SK-N-SH treated with all-trans-retinoic acid at 6 μM for 48 hours (cell line): ENCODE results near the gene DYRK3.
A peak's percentile ranks its signal among the peaks of the same experiment; 100 is the strongest.

Experiments used
- ATAC-seq: fragments of 200-7000 bp; cut with Tn5 transposase; 3 replicates; pipeline ENCODE4 v1.9.1; 2020; ENCODE audit warnings: mild to moderate bottlenecking, moderate library complexity
- ARNTL ChIP-seq: fragments of 450-650 bp; formaldehyde crosslinking; IDR thresholded peaks from 2 replicates; pipeline ENCODE4 v1.5.0; 2020; ENCODE audit warnings: low read depth, mild to moderate bottlenecking, moderate library complexity, borderline replicate concordance
- BACH2 ChIP-seq: fragments of 250-450 bp; sonication (Bioruptor Pico); IDR thresholded peaks from 2 replicates; pipeline ENCODE4 v1.9.0; 2021; ENCODE audit warnings: mild to moderate bottlenecking, borderline replicate concordance
- ESRRG ChIP-seq: fragments of 250-450 bp; sonication (Bioruptor Pico); IDR thresholded peaks from 2 replicates; pipeline ENCODE4 v1.6.1; 2021; ENCODE audit warnings: mild to moderate bottlenecking
- GLIS3 ChIP-seq: fragments of 250-450 bp; sonication (Bioruptor Pico); IDR thresholded peaks from 2 replicates; pipeline ENCODE4 v1.5.0; 2020; ENCODE audit warnings: mild to moderate bottlenecking, moderate library complexity
- ISL1 ChIP-seq: fragments of 250-450 bp; sonication (Bioruptor Pico); IDR thresholded peaks from 2 replicates; pipeline ENCODE4 v2.1.2; 2022; ENCODE audit warnings: mild to moderate bottlenecking, moderate library complexity
- OSR1 ChIP-seq: fragments of 250-450 bp; sonication (Bioruptor Pico); IDR thresholded peaks from 2 replicates; pipeline ENCODE4 v1.8.0; 2022; ENCODE audit warnings: moderate library complexity, mild to moderate bottlenecking, inconsistent platforms
- PPARA ChIP-seq: fragments of 250-450 bp; sonication (Bioruptor Pico); IDR thresholded peaks from 2 replicates; pipeline ENCODE4 v1.5.0; 2020; ENCODE audit warnings: mild to moderate bottlenecking, borderline replicate concordance
- RARB ChIP-seq: fragments of 250-450 bp; sonication (Bioruptor Pico); IDR thresholded peaks from 2 replicates; pipeline ENCODE4 v1.8.0; 2021; ENCODE audit warnings: mild to moderate bottlenecking, moderate library complexity
- SNAI2 ChIP-seq: fragments of 250-450 bp; sonication (Bioruptor Pico); IDR thresholded peaks from 2 replicates; pipeline ENCODE4 v1.5.0; 2020; ENCODE audit warnings: mild to moderate bottlenecking, moderate library complexity
- TCF4 ChIP-seq: fragments of 250-450 bp; sonication (Bioruptor Pico); IDR thresholded peaks from 2 replicates; pipeline ENCODE4 v1.8.0; 2021; ENCODE audit warnings: mild to moderate bottlenecking, moderate library complexity, borderline replicate concordance
- TOX ChIP-seq: fragments of 250-450 bp; sonication (Bioruptor Pico); IDR thresholded peaks from 2 replicates; pipeline ENCODE4 v1.8.0; 2021; ENCODE audit warnings: mild to moderate bottlenecking, moderate library complexity, borderline replicate concordance
- ZC3H10 ChIP-seq: fragments of 250-450 bp; sonication (Bioruptor Pico); IDR thresholded peaks from 2 replicates; pipeline ENCODE4 v1.5.1; 2021; ENCODE audit warnings: mild to moderate bottlenecking, moderate library complexity
- ZFP3 ChIP-seq: fragments of 250-450 bp; sonication (Bioruptor Pico); IDR thresholded peaks from 2 replicates; pipeline ENCODE4 v1.5.0; 2020; ENCODE audit warnings: mild to moderate bottlenecking, moderate library complexity
- ZFP30 ChIP-seq: fragments of 450-650 bp; formaldehyde crosslinking; IDR thresholded peaks from 2 replicates; pipeline ENCODE4 v1.5.0; 2022; ENCODE audit warnings: mild to moderate bottlenecking, moderate library complexity
- ZNF565 ChIP-seq: fragments of 450-650 bp; formaldehyde crosslinking; conservative IDR thresholded peaks from 2 replicates; pipeline ENCODE4 v1.5.0; 2020; ENCODE audit warnings: low read depth, mild to moderate bottlenecking, moderate library complexity
- ZNF70 ChIP-seq: fragments of 450-650 bp; formaldehyde crosslinking; IDR thresholded peaks from 2 replicates; pipeline ENCODE4 v1.5.0; 2020; ENCODE audit warnings: mild to moderate bottlenecking, moderate library complexity
- ZNF8 ChIP-seq: fragments of 450-650 bp; formaldehyde crosslinking; IDR thresholded peaks from 2 replicates; pipeline ENCODE4 v1.5.0; 2020; ENCODE audit warnings: mild to moderate bottlenecking, moderate library complexity
- TF ChIP-seq, protein P1 (sequence below): fragments of 250-450 bp; sonication (Bioruptor Pico); IDR thresholded peaks from 2 replicates; pipeline ENCODE4 v1.8.0; 2020; ENCODE audit warnings: mild to moderate bottlenecking, moderate library complexity, borderline replicate concordance
- TF ChIP-seq, protein P2 (sequence below): fragments of 250-450 bp; sonication (Bioruptor Pico); IDR thresholded peaks from 2 replicates; pipeline ENCODE4 v1.5.1; 2021; ENCODE audit warnings: mild to moderate bottlenecking, moderate library complexity
- TF ChIP-seq, protein P3 (sequence below): fragments of 250-450 bp; sonication (Bioruptor Pico); IDR thresholded peaks from 2 replicates; pipeline ENCODE4 v1.5.1; 2020; ENCODE audit warnings: low read depth, mild to moderate bottlenecking, moderate library complexity
- TF ChIP-seq, protein P4 (sequence below): fragments of 250-450 bp; sonication (Bioruptor Pico); IDR thresholded peaks from 2 replicates; pipeline ENCODE4 v1.8.0; 2021; ENCODE audit warnings: low read depth, mild to moderate bottlenecking, moderate library complexity, borderline replicate concordance

DYRK3 gene

GRCh38 chr1:206588492-206588891 is 46.8 kb upstream of the DYRK3 start:
- TF ChIP-seq, protein P1, sequence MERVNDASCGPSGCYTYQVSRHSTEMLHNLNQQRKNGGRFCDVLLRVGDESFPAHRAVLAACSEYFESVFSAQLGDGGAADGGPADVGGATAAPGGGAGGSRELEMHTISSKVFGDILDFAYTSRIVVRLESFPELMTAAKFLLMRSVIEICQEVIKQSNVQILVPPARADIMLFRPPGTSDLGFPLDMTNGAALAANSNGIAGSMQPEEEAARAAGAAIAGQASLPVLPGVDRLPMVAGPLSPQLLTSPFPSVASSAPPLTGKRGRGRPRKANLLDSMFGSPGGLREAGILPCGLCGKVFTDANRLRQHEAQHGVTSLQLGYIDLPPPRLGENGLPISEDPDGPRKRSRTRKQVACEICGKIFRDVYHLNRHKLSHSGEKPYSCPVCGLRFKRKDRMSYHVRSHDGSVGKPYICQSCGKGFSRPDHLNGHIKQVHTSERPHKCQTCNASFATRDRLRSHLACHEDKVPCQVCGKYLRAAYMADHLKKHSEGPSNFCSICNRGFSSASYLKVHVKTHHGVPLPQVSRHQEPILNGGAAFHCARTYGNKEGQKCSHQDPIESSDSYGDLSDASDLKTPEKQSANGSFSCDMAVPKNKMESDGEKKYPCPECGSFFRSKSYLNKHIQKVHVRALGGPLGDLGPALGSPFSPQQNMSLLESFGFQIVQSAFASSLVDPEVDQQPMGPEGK: no peak
- TF ChIP-seq ESRRG (CRISPR knock-in tag): no peak
- no peak for TF ChIP-seq GLIS3 (CRISPR knock-in tag)
- TF ChIP-seq ARNTL: no peak
- TF ChIP-seq ZNF70: no peak
- no peak for TF ChIP-seq OSR1 (CRISPR knock-in tag)
- no peak for TF ChIP-seq ZNF565
- no peak for TF ChIP-seq RARB
- TF ChIP-seq ZFP3 (CRISPR knock-in tag): no peak
- no peak for TF ChIP-seq PPARA
- TF ChIP-seq TCF4 (CRISPR knock-in tag): no peak
- no peak for TF ChIP-seq SNAI2 (CRISPR knock-in tag)
- no peak for TF ChIP-seq ZC3H10 (CRISPR knock-in tag)
- no peak for TF ChIP-seq TOX (CRISPR knock-in tag)
- no peak for TF ChIP-seq ISL1 (CRISPR knock-in tag)
- no peak for TF ChIP-seq ZFP30 (CRISPR knock-in tag)
- TF ChIP-seq, protein P2, sequence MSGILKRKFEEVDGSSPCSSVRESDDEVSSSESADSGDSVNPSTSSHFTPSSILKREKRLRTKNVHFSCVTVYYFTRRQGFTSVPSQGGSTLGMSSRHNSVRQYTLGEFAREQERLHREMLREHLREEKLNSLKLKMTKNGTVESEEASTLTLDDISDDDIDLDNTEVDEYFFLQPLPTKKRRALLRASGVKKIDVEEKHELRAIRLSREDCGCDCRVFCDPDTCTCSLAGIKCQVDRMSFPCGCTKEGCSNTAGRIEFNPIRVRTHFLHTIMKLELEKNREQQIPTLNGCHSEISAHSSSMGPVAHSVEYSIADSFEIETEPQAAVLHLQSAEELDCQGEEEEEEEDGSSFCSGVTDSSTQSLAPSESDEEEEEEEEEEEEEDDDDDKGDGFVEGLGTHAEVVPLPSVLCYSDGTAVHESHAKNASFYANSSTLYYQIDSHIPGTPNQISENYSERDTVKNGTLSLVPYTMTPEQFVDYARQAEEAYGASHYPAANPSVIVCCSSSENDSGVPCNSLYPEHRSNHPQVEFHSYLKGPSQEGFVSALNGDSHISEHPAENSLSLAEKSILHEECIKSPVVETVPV (CRISPR knock-in tag): no peak
- no peak for TF ChIP-seq BACH2
- TF ChIP-seq ZNF8: no peak
- TF ChIP-seq, all 23 proteins: peak for 0
- no peak for ATAC-seq

GRCh38 chr1:206589206-206589605 is 46.1 kb upstream of the DYRK3 start:
- peak; percentile 94 for ATAC-seq
- TF ChIP-seq ZNF70: no peak
- TF ChIP-seq OSR1 (CRISPR knock-in tag): 0 out of 2 replicates have a peak, but pooled peaks have one; percentile 9
- TF ChIP-seq, all 23 proteins: peak for 1

GRCh38 chr1:206590025-206590758 is 45.1 kb upstream of the DYRK3 start:
- peak; percentile 58 for ATAC-seq
- TF ChIP-seq, protein P2 (CRISPR knock-in tag): no peak
- no peak for TF ChIP-seq PPARA
- no peak for TF ChIP-seq ZNF70

DNA sequence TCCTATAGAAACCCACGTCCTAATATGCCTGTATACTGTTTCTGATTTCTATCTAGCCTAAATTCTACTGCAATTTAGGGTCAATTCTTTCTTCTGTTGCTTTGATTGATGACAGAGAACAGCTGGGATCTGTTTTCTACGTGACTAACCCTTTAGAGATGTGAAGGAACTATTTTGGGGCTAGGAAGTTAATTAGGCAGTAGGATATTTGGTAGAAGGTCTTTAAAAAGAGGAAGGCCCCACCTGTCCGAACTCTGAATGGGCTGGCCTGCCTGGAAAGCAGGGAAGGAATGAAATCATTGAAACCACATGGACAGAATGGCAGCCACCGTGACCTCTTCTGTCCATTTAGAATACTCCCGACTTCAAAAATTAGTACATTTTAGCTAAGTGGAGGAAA is 44.1 kb upstream of the DYRK3 start:
- no peak for ATAC-seq
- TF ChIP-seq ZNF8: no peak
- TF ChIP-seq TCF4 (CRISPR knock-in tag): no peak
- TF ChIP-seq GLIS3 (CRISPR knock-in tag): no peak
- TF ChIP-seq ZFP30 (CRISPR knock-in tag): no peak
- no peak for TF ChIP-seq ZC3H10 (CRISPR knock-in tag)
- TF ChIP-seq BACH2: no peak
- TF ChIP-seq, protein P1: no peak
- TF ChIP-seq, protein P3, sequence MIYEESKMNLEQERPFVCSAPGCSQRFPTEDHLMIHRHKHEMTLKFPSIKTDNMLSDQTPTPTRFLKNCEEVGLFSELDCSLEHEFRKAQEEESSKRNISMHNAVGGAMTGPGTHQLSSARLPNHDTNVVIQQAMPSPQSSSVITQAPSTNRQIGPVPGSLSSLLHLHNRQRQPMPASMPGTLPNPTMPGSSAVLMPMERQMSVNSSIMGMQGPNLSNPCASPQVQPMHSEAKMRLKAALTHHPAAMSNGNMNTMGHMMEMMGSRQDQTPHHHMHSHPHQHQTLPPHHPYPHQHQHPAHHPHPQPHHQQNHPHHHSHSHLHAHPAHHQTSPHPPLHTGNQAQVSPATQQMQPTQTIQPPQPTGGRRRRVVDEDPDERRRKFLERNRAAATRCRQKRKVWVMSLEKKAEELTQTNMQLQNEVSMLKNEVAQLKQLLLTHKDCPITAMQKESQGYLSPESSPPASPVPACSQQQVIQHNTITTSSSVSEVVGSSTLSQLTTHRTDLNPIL (CRISPR knock-in tag): no peak
- TF ChIP-seq ZNF70: no peak
- TF ChIP-seq, protein P2 (CRISPR knock-in tag): no peak
- TF ChIP-seq ESRRG (CRISPR knock-in tag): no peak
- TF ChIP-seq ISL1 (CRISPR knock-in tag): no peak
- no peak for TF ChIP-seq ZNF565
- TF ChIP-seq, protein P4, sequence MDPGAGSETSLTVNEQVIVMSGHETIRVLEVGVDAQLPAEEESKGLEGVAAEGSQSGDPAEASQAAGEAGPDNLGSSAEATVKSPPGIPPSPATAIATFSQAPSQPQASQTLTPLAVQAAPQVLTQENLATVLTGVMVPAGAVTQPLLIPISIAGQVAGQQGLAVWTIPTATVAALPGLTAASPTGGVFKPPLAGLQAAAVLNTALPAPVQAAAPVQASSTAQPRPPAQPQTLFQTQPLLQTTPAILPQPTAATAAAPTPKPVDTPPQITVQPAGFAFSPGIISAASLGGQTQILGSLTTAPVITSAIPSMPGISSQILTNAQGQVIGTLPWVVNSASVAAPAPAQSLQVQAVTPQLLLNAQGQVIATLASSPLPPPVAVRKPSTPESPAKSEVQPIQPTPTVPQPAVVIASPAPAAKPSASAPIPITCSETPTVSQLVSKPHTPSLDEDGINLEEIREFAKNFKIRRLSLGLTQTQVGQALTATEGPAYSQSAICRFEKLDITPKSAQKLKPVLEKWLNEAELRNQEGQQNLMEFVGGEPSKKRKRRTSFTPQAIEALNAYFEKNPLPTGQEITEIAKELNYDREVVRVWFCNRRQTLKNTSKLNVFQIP (CRISPR knock-in tag): no peak
- TF ChIP-seq ARNTL: no peak
